H1 (cell line): ENCODE measurements around the gene SPTY2D1. TPM values are rescaled to one million over a fixed set of nuclear protein-coding genes. Genes with fewer than 3 reads are reported as not detected.

Experiments
- FOSL1 ChIP-seq: IDR thresholded peaks from 2 replicates; pipeline ENCODE4 v1.6.1; 2011; ENCODE audit warnings: mild to moderate bottlenecking, low read depth, low read length, moderate library complexity; ENCODE audit not compliant: insufficient read depth
- GABPA ChIP-seq: IDR thresholded peaks from 2 replicates; pipeline ENCODE4 v1.6.1; 2011; ENCODE audit warnings: mild to moderate bottlenecking, low read length, moderate library complexity, borderline replicate concordance; ENCODE audit not compliant: insufficient read depth
- JUND ChIP-seq: IDR thresholded peaks from 2 replicates; pipeline ENCODE4 v1.6.1; 2011; ENCODE audit warnings: mild to moderate bottlenecking, improper control_type of control experiment, low read length
- POU5F1 ChIP-seq: IDR thresholded peaks from 2 replicates; pipeline ENCODE4 v1.6.1; 2011; ENCODE audit warnings: low read depth, mild to moderate bottlenecking, low read length, moderate library complexity
- RXRA ChIP-seq: IDR thresholded peaks from 2 replicates; pipeline ENCODE4 v1.6.1; 2011; ENCODE audit warnings: low read depth, mild to moderate bottlenecking, low read length, moderate library complexity; ENCODE audit not compliant: insufficient read depth
- SIRT6 ChIP-seq: IDR thresholded peaks from one replicate; pipeline ENCODE4 v1.7.1; 2012; ENCODE audit warnings: low read length, inconsistent platforms
- USF2 ChIP-seq: IDR thresholded peaks from 2 replicates; pipeline ENCODE4 v1.6.1; 2011; ENCODE audit warnings: low read length, improper control_type of control experiment
- polyA plus RNA-seq, 7 experiments: library from polyadenylated mRNA; depleted of rRNA in 3 of 7; stranded (reverse) in 5 of 7; unstranded in 2 of 7; fragments of >200 nt in 5 of 7; fragments of 200-250 nt in 2 of 7; gene quantifications; 1 replicate in 5 of 7; 2 replicates in 1 of 7; 4 replicates in 1 of 7; pipeline versions ENCODE4 v1.2.1 to v1.2.3, GENCODE V29; 2011 to 2013; ENCODE audit warnings: missing spikeins in 2 of 7, mixed read lengths in 2 of 7
- total RNA-seq: library from RNA; stranded (reverse); fragmentation: NEBNext Ultra II Directional; extraction: Animal tissue kit (Norgen Biotek cat#: 25700); gene quantifications from 2 replicates; pipeline ENCODE4 v1.2.1, GENCODE V29; 2021

Gene SPTY2D1
- total and polyA plus RNA-seq, 2 of the 8 experiments (the other 6 are each of a cell fraction or from before 2014, with no cell fraction given), result 4.9 to 17.6 TPM

GRCh38 chr11:18677560-18677959 lies 43.4 kb upstream of the SPTY2D1 start (continued):
- no peak for TF ChIP-seq FOSL1
- no peak for TF ChIP-seq USF2
- TF ChIP-seq JUND, result no peak
- TF ChIP-seq POU5F1, result no peak
- TF ChIP-seq SIRT6, result no peak
- no peak for TF ChIP-seq RXRA
- no peak for TF ChIP-seq GABPA
